Measurements from ENCODE around the gene EIF4G3. TPM values are rescaled to one million over a fixed set of nuclear protein-coding genes. Genes with fewer than 3 reads are reported as not detected.

Gene EIF4G3
- total and polyA plus RNA-seq, 9 of the 15 experiments (the other 6 are each of a cell fraction or from before 2014, with no cell fraction given): 6.7 to 40.5 (median 32.1) TPM

DNA sequence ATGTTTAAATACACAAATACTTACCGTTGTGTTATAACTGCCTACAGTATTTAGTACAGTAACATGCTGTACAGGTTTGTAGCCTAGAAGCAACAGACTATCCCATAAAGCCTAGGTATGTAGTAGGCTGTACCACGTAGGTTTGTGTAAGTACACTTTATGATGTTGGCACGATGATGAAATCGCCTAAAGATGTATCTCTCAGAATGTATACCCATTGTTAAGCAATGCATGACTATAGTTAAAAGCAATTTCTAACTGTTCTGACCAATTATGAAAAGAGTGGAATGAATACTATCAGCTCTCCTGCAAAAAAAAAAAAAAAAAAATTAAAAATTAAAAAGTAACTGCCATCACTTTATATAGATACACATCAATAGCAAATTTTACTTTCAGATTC, 401.0 kb downstream of the EIF4G3 start:
- no peak overlapping the region for H3K4me3 ChIP-seq
- in situ Hi-C loops (cut with MboI) (no loop called here), intact Hi-C loops (cut with micrococcal nuclease) (no loop called here)
- H3K9me3 ChIP-seq (replicated peaks; ENCODE audit: control insufficient read depth, insufficient read depth, low read depth, low read length): no peaks in the 10 kb centered on the region
- CTCF ChIA-PET (ENCODE audit: low intra/inter-chr PET ratio): no interaction called here
- no peak for DNase-seq (ENCODE audit: extremely low read depth in 1 of 4, low spot score in 3 of 4)
- no peak overlapping the region for H3K4me2 ChIP-seq (ENCODE audit: insufficient read depth, low read length)
- TF ChIP-seq, protein P1, sequence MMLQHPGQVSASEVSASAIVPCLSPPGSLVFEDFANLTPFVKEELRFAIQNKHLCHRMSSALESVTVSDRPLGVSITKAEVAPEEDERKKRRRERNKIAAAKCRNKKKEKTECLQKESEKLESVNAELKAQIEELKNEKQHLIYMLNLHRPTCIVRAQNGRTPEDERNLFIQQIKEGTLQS (IDR thresholded peaks at IDR 0.05): peak; percentile 33; the same call in 1 of the 2 replicates
- TF ChIP-seq, protein P1 (CRISPR knock-in tag; conservative IDR thresholded peaks at IDR 0.05): no peak
- TF ChIP-seq, protein P2, sequence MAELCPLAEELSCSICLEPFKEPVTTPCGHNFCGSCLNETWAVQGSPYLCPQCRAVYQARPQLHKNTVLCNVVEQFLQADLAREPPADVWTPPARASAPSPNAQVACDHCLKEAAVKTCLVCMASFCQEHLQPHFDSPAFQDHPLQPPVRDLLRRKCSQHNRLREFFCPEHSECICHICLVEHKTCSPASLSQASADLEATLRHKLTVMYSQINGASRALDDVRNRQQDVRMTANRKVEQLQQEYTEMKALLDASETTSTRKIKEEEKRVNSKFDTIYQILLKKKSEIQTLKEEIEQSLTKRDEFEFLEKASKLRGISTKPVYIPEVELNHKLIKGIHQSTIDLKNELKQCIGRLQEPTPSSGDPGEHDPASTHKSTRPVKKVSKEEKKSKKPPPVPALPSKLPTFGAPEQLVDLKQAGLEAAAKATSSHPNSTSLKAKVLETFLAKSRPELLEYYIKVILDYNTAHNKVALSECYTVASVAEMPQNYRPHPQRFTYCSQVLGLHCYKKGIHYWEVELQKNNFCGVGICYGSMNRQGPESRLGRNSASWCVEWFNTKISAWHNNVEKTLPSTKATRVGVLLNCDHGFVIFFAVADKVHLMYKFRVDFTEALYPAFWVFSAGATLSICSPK (IDR thresholded peaks at IDR 0.05; ENCODE audit: borderline replicate concordance): no peak
- TF ChIP-seq HCFC1 (IDR thresholded peaks at IDR 0.05; ENCODE audit: low read depth, low read length): no peak
- TF ChIP-seq HMG20A (CRISPR knock-in tag; conservative IDR thresholded peaks at IDR 0.05): no peak
- TF ChIP-seq MYBL2 (IDR thresholded peaks at IDR 0.05; ENCODE audit: low read depth): 0 out of 2 replicates have a peak, but pooled peaks have one; percentile 11
- no peak for TF ChIP-seq MYBL2 (CRISPR knock-in tag; IDR thresholded peaks at IDR 0.05; ENCODE audit: borderline replicate concordance)
- no peak for TF ChIP-seq MBD2 (IDR thresholded peaks at IDR 0.05; ENCODE audit: borderline replicate concordance, low read depth)
- TF ChIP-seq, protein P3, sequence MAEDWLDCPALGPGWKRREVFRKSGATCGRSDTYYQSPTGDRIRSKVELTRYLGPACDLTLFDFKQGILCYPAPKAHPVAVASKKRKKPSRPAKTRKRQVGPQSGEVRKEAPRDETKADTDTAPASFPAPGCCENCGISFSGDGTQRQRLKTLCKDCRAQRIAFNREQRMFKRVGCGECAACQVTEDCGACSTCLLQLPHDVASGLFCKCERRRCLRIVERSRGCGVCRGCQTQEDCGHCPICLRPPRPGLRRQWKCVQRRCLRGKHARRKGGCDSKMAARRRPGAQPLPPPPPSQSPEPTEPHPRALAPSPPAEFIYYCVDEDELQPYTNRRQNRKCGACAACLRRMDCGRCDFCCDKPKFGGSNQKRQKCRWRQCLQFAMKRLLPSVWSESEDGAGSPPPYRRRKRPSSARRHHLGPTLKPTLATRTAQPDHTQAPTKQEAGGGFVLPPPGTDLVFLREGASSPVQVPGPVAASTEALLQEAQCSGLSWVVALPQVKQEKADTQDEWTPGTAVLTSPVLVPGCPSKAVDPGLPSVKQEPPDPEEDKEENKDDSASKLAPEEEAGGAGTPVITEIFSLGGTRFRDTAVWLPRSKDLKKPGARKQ (CRISPR knock-in tag; IDR thresholded peaks at IDR 0.05): no peak
- TF ChIP-seq CEBPG (CRISPR knock-in tag; IDR thresholded peaks at IDR 0.05): no peak
- TF ChIP-seq CEBPG (tag; conservative IDR thresholded peaks at IDR 0.05 in 1 of 2, IDR thresholded peaks at IDR 0.05 in 1 of 2): peak in 1 of 2 experiments; percentile 11; a peak in 1 of 4 replicates
- TF ChIP-seq RB1 (IDR thresholded peaks at IDR 0.05; ENCODE audit: low read depth): no peak
- no peak for TF ChIP-seq MAFK (IDR thresholded peaks at IDR 0.05; ENCODE audit: low read length)
- no peak for TF ChIP-seq RBM39 (optimal IDR thresholded peaks at IDR 0.05; ENCODE audit: low read depth, low read length)
- peaks cover 64% of the 10 kb centered on the region for H3K79me2 ChIP-seq (ENCODE audit: control insufficient read depth, insufficient read depth, low read length)
- no TSS peak for BruUV-seq (replicated peaks)
- H3K27ac ChIP-seq (ENCODE audit: extremely low read depth, low read depth, low read length): no peak overlapping the region
- H3K36me3 ChIP-seq (ENCODE audit: control insufficient read depth, insufficient read depth, low read length): peaks cover 94% of the 10 kb centered on the region
- H4K20me1 ChIP-seq (replicated peaks; ENCODE audit: control insufficient read depth, insufficient read depth, low read length): 0 out of 2 replicates have a peak, but pooled peaks cover 9% of the 10 kb centered on the region
- no peak for FAIRE-seq
- ATAC-seq: no peak
- POLR2A ChIA-PET: interaction anchor here (6.4 kb wide), 1 partner anchor 11 kb away, joined by 44 read pairs; the partner anchor contains the start of gene HP1BP3
- no peaks in the 10 kb centered on the region for H3K27me3 ChIP-seq (ENCODE audit: control insufficient read depth in 2 of 2, insufficient read depth in 2 of 2, low read length in 2 of 2)
- H2AFZ ChIP-seq (ENCODE audit: low read depth, low read length): no peak overlapping the region
- no peaks in the 10 kb centered on the region for H3K4me1 ChIP-seq (replicated peaks in 1 of 2; ENCODE audit: control insufficient read depth in 2 of 2, insufficient read depth in 2 of 2, low read length in 2 of 2)
- 93% methylated on average over 4 of the region's 4 CpGs for WGBS (ENCODE audit: insufficient coverage, low coverage, missing lambda C conversion rate)
- H3K9me1 ChIP-seq (ENCODE audit: control insufficient read depth, insufficient read depth, low read length): no peaks in the 10 kb centered on the region
- H3K9ac ChIP-seq (ENCODE audit: insufficient read depth in 1 of 2, low read depth in 2 of 2, low read length in 2 of 2): no peak overlapping the region

Measured in K562 (cell line).